HepG2 (cell line): ENCODE measurements around the gene SULT6B1. TPM values are rescaled to one million over a fixed set of nuclear protein-coding genes. Genes with fewer than 3 reads are reported as not detected.

Experiments
- ATAC-seq: fragments of 200-7000 bp; cut with Tn5 transposase; 3 replicates; pipeline ENCODE4 v1.9.1; 2020; ENCODE audit warnings: mild to moderate bottlenecking, moderate library complexity
- BruUV-seq: library from RNA; stranded (reverse); fragments of 400-500 nt; replicated peaks from 2 replicates; lab custom pipeline; 2021; lab: Mats Ljungman, UMichigan
- CTCF ChIA-PET: fragments of 300-600 bp; formaldehyde crosslinking; extraction: SDS; loops from one replicate; lab custom pipeline; 2021; ENCODE audit warnings: low total read pairs, inconsistent platforms, low intra/inter-chr PET ratio; lab: Yijun Ruan, JAX
- POLR2A ChIA-PET: fragments of 350-600 bp; sonication (Branson Sonifier 250); formaldehyde crosslinking; loops from one replicate; lab custom pipeline; 2020; ENCODE audit warnings: antibody characterized with exemption, inconsistent platforms; lab: Yijun Ruan, JAX
- DNase-seq: peaks from one replicate; pipeline ENCODE4 v3.0.0-alpha.2; 2015; ENCODE audit warnings: low spot score
- FAIRE-seq: peaks from 3 replicates; lab custom pipeline; 2011; peaks lifted over from hg19 to GRCh38; lab: Jason Lieb, UNC
- H2AFZ ChIP-seq: one replicate; pipeline ENCODE4 v1.6.1; 2011; ENCODE audit warnings: low read length, inconsistent platforms
- H3K27ac ChIP-seq: fragments of 300-600 bp; 3 replicates; pipeline ENCODE4 v1.8.0; 2011; ENCODE audit warnings: mixed run types, mild to moderate bottlenecking, mixed read lengths, low read length, inconsistent platforms; ENCODE audit not compliant: insufficient read depth; ENCODE audit errors: extremely low read length
- H3K27me3 ChIP-seq, 2 experiments: fragments of 200-600 bp in 1 of 2; 2 replicates in 1 of 2; 3 replicates in 1 of 2; pipeline versions ENCODE4 v1.6.0 to v1.8.0; 2011; ENCODE audit warnings: low read length in 2 of 2, mild to moderate bottlenecking in 2 of 2, moderate library complexity in 2 of 2, inconsistent platforms in 1 of 2; ENCODE audit not compliant: insufficient read depth in 2 of 2, control insufficient read depth in 1 of 2
- H3K36me3 ChIP-seq, 2 experiments: fragments of 200-600 bp in 1 of 2; replicated peaks in 1 of 2; 2 replicates in 1 of 2; 3 replicates in 1 of 2; pipeline versions ENCODE4 v1.5.1 to v1.8.0; 2011; ENCODE audit warnings: low read length in 2 of 2, inconsistent platforms in 1 of 2; ENCODE audit not compliant: insufficient read depth in 2 of 2, control insufficient read depth in 1 of 2
- H3K4me1 ChIP-seq: 2 replicates; pipeline ENCODE4 v1.5.1; 2012; ENCODE audit warnings: low read length, inconsistent platforms; ENCODE audit not compliant: insufficient read depth
- H3K4me2 ChIP-seq: 2 replicates; pipeline ENCODE4 v1.6.0; 2011; ENCODE audit warnings: low read depth, low read length, inconsistent platforms
- H3K4me3 ChIP-seq, 3 experiments: fragments of 200-600 bp in 1 of 3; sonication (generic), shearing (Covaris generic) in 1 of 3; replicated peaks in 1 of 3; 2 replicates each; pipeline ENCODE4 v1.5.1; 2011 to 2016; ENCODE audit warnings: low read length in 3 of 3, inconsistent platforms in 2 of 3, low read depth in 2 of 3, mild to moderate bottlenecking in 2 of 3, control low read depth in 1 of 3, mixed read lengths in 1 of 3; ENCODE audit not compliant: insufficient read depth in 1 of 3
- H3K79me2 ChIP-seq: one replicate; pipeline ENCODE4 v1.6.1; 2011; ENCODE audit warnings: low read length, inconsistent platforms; ENCODE audit not compliant: insufficient read depth
- H3K9ac ChIP-seq: 2 replicates; pipeline ENCODE4 v1.6.0; 2011; ENCODE audit warnings: mild to moderate bottlenecking, low read depth, low read length, inconsistent platforms; ENCODE audit not compliant: insufficient read depth
- H3K9me3 ChIP-seq: 2 replicates; pipeline ENCODE4 v1.5.1; 2012; ENCODE audit warnings: mild to moderate bottlenecking, low read length
- H4K20me1 ChIP-seq: 2 replicates; pipeline ENCODE4 v1.6.0; 2011; ENCODE audit warnings: inconsistent platforms, mild to moderate bottlenecking, low read length, moderate library complexity; ENCODE audit not compliant: insufficient read depth
- AGO2 ChIP-seq: fragments of 200-400 bp; formaldehyde crosslinking; optimal IDR thresholded peaks from 2 replicates; pipeline ENCODE3; 2017; ENCODE audit warnings: mild to moderate bottlenecking, low read depth, low read length, moderate library complexity
- ATF1 ChIP-seq: IDR thresholded peaks from 2 replicates; pipeline ENCODE4 v1.6.1; 2016; ENCODE audit warnings: mild to moderate bottlenecking, control low read depth
- CEBPB ChIP-seq: IDR thresholded peaks from 2 replicates; pipeline ENCODE4 v1.6.1; 2011; ENCODE audit warnings: low read depth, low read length, improper control_type of control experiment, borderline replicate concordance
- E2F1 ChIP-seq: sonication (generic); formaldehyde crosslinking; IDR thresholded peaks from 2 replicates; pipeline ENCODE4 v1.5.0; 2020; ENCODE audit warnings: missing genetic modification reagents
- ETV6 ChIP-seq: sonication (generic); formaldehyde crosslinking; conservative IDR thresholded peaks from 2 replicates; pipeline ENCODE4 v1.4.0; 2020; ENCODE audit warnings: missing genetic modification reagents
- FOXK1 ChIP-seq: sonication (generic); formaldehyde crosslinking; IDR thresholded peaks from 2 replicates; pipeline ENCODE4 v1.4.0; 2020; ENCODE audit warnings: low read depth, missing genetic modification reagents, borderline replicate concordance
- GLMP ChIP-seq: sonication (generic); formaldehyde crosslinking; IDR thresholded peaks from 2 replicates; pipeline ENCODE4 v1.9.0; 2021; ENCODE audit warnings: missing genetic modification reagents, mild to moderate bottlenecking, borderline replicate concordance
- IRF9 ChIP-seq: sonication (generic); formaldehyde crosslinking; IDR thresholded peaks from 2 replicates; pipeline ENCODE4 v1.8.0; 2022; ENCODE audit warnings: missing genetic modification reagents, mild to moderate bottlenecking, borderline replicate concordance
- JUNB ChIP-seq: sonication (generic); formaldehyde crosslinking; IDR thresholded peaks from 2 replicates; pipeline ENCODE4 v1.8.0; 2022; ENCODE audit warnings: missing genetic modification reagents, mild to moderate bottlenecking, borderline replicate concordance
- STAT5B ChIP-seq: sonication (generic); formaldehyde crosslinking; IDR thresholded peaks from 2 replicates; pipeline ENCODE4 v1.4.0; 2020; ENCODE audit warnings: missing genetic modification reagents
- ZNF441 ChIP-seq: sonication (generic); formaldehyde crosslinking; IDR thresholded peaks from 2 replicates; pipeline ENCODE4 v1.7.0; 2021; ENCODE audit warnings: missing genetic modification reagents, borderline replicate concordance
- ZNF496 ChIP-seq: sonication (generic); formaldehyde crosslinking; IDR thresholded peaks from 2 replicates; pipeline ENCODE4 v1.8.1; 2023; ENCODE audit warnings: mild to moderate bottlenecking, moderate library complexity, missing genetic modification reagents; ENCODE audit not compliant: insufficient replicate concordance
- WGBS: methylation state at CpG from one replicate; pipeline ENCODE4 v1.1.6; 2017; ENCODE audit warnings: low lambda C conversion rate; 5-methylcytosine and 5-hydroxymethylcytosine counted together
- in situ Hi-C: cut with HindIII; loops from 2 replicates; pipeline ENCODE4 v1.10.0; 2017; ENCODE audit warnings: low pct_unique_long_range_greater_than_20kb; ENCODE audit not compliant: extremely low pct_ligation_motif_present
- intact Hi-C: fragments of 100-400 bp; cut with micrococcal nuclease; formaldehyde crosslinking; loops from one replicate; pipeline ENCODE4 v1.10.0; 2022; ENCODE audit not compliant: unreplicated experiment
- polyA plus RNA-seq, 8 experiments: library from polyadenylated mRNA; depleted of rRNA in 3 of 8; stranded (reverse) in 7 of 8; unstranded in 1 of 8; fragments of >200 nt; fragmentation: Illumina TruSeq in 4 of 8; extraction: Trizol in 4 of 8; gene quantifications; 2 replicates each; pipeline versions ENCODE4 v1.2.1 to v1.2.3, GENCODE V29; 2011 to 2016; ENCODE audit warnings: low read depth in 4 of 8, missing spikeins in 1 of 8, mixed read lengths in 1 of 8; ENCODE audit not compliant: insufficient read depth in 1 of 8
- total RNA-seq, 5 experiments: library from RNA; depleted of rRNA; stranded (reverse); fragments of >200 nt; fragmentation: Illumina TruSeq; extraction: Trizol; gene quantifications; 2 replicates each; pipeline ENCODE4 v1.2.3, GENCODE V29; 2016; ENCODE audit warnings: low read depth in 1 of 5

SULT6B1 gene
- total and polyA plus RNA-seq, 2 of the 13 experiments (the other 11 are each of a cell fraction or from before 2014, with no cell fraction given): not detected

GRCh38 chr2:37192551-37192950, 4.1 kb upstream of the SULT6B1 start:
- H3K4me2 ChIP-seq: no peak overlapping the region
- no peak overlapping the region for H3K4me3 ChIP-seq
- WGBS: 41% methylated on average over 1 of the region's 1 CpG
- no peak overlapping the region for H3K27ac ChIP-seq
- no peaks in the 10 kb centered on the region for H3K9me3 ChIP-seq
- no peaks in the 10 kb centered on the region for H4K20me1 ChIP-seq
- BruUV-seq: no TSS peak
- ATAC-seq (no peak), DNase-seq (no peak)
- peaks cover 34% of the 10 kb centered on the region for H3K4me1 ChIP-seq
- peaks cover 2 to 11% of the 10 kb centered on the region in 2 experiments; a peak in 2 of 5 replicates for H3K27me3 ChIP-seq
- H3K36me3 ChIP-seq: no peaks in the 10 kb centered on the region
- CTCF ChIA-PET: no interaction called here
- in situ Hi-C loops (no loop called here), intact Hi-C loops (no loop called here)
- peaks cover 10% of the 10 kb centered on the region for H3K79me2 ChIP-seq
- no peak overlapping the region for H3K9ac ChIP-seq
- no peak for TF ChIP-seq E2F1 (CRISPR knock-in tag)
- no peak for TF ChIP-seq AGO2
- TF ChIP-seq ZNF496 (CRISPR knock-in tag): no peak
- TF ChIP-seq IRF9: no peak
- no peak for TF ChIP-seq JUNB (CRISPR knock-in tag)
- TF ChIP-seq STAT5B (CRISPR knock-in tag): no peak
- TF ChIP-seq ETV6: no peak
- no peak for TF ChIP-seq ATF1 (CRISPR knock-in tag)
- no peak for TF ChIP-seq FOXK1
- TF ChIP-seq ZNF441: no peak
- TF ChIP-seq CEBPB: no peak
- no peak for TF ChIP-seq GLMP (CRISPR knock-in tag)
- TF ChIP-seq, all 625 proteins: peak for 0
- no peak for FAIRE-seq
- no peak overlapping the region for H2AFZ ChIP-seq
- POLR2A ChIA-PET: no interaction called here
